T-helper 1 cell (primary cell): Measurements from ENCODE around the gene C3orf20.
A peak's percentile ranks its signal among the peaks of the same experiment; 100 is the strongest.

Experiments
- DNase-seq, 5 donors: peaks; one replicate each; pipeline ENCODE4 v3.0.0-alpha.2; 2012 to 2020
- total RNA-seq, 4 donors: gene quantifications; one replicate each; lab custom pipeline; 2026; lab: John Stamatoyannopoulos, UW

The C3orf20 gene
- total RNA-seq: 0 to 1.3 (median 1.0) reads per million in 4 donors

DNA sequence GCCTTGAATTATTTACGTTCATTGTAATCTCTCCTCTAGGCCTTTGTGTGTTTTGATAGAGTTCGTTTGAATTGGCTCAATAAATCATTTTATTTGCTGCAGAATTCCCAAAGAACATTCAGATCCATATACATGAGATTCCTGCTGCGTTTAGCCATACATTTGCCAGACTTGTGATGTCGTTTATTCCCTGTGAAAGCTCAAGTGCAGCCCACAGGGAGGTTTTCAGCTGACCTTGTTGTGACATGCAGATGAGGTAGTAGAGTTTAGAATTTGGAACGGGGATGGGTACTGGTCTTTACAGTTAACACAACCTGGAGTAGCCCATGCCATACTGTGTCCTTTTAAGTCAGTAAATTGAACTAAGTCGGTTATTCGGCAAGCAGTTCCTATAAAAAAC is at the start of gene C3orf20:
Gene C3orf20 (plus strand): TSS at position 301 of the 400 bp plus-strand sequence. CDS start 7,573 bp downstream, outside the sequence.
- no peak for DNase-seq

DNA sequence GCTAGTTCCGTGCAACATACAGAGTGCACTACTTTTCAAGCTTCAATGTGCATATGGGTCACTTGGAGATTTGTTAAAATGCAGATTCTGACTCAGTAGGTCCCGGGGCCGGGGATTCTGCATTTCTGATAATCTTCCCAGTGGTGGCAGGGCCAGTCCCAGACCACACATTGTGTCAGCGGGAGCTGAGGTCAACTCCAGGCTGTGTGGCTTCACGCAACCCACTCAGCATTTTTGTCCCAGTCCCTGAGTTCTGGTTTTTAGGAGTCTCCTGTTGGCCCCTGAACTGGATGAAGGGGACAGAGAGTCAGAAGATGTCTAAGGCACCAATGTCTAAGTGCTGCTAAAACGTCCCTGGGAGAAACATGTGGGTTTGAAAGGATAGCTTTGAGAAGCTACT is 49.5 kb upstream of the C3orf20 start:
- DNase-seq: no peak

DNA sequence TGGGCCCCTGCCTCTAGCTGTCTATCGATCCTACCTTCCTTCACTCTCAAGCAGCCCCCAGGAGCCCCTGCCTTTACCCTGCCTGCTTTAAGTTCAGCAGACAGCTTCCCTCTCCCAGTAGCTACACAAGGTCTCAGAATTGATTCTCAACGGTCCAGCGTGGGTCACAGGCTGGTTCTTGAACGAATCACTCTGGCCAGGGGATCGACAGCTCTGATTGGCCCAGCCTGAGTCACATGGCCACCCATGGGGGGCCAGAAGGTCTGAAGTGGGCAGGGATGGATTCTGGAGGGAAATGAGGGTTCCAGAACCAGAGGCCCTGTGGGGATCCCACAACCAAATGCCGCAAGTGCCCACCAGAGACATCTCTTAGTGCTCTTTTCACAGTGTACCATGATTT is 47.1 kb upstream of the C3orf20 start:
- DNase-seq: no peak

DNA sequence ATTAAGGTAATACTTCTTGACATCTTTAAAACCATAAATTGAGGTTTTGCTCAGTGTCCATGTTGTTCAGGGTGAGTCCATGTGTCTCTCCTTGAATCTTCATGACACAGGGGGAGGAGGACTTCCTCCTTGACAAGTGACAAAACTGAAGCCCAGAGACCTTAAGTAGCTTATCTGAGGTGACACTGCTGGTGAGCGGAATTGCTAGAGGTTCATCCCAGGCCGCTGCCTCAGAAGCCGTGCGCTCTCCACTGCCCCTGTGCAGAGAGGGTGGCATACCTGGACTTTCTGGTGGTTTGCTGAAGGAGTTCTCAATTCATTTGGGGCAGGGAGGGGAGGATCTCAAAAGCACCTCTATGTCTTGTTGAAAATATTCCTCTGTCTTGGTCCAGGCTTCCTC is 46.5 kb upstream of the C3orf20 start:
- no peak for DNase-seq

DNA sequence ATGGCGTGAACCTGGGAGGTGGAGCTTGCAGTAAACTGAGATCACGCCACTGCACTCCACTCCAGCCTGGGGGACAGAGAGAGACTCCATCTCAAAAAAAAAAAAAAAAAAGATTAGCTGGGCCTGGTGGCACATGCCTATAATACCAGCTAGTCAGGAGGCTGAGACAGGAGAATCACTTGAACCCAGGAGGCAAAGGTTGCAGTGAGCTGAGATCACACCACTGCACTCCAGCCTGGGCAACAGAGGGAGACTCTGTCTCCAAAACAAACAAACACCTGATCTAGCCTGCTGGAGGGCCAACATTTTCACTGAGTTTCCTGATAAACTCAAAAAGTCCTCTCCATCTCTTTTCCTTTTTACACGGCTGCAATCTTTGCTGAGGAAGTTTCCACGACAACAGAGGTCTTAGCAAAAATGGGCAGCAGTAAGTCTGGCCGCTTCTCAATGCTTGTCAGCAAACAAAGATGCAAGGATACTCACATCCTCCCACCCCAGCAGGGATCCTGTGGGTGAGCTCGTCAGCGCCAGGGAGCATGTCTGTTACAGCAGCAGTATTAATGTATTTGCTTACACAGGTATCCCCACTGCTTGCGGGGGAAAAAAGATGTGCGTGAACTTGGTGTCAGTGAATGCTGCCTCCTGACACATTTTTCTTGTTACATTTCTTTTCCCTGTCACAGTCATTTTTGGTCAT is 44.4 kb upstream of the C3orf20 start:
- DNase-seq: no peak

DNA sequence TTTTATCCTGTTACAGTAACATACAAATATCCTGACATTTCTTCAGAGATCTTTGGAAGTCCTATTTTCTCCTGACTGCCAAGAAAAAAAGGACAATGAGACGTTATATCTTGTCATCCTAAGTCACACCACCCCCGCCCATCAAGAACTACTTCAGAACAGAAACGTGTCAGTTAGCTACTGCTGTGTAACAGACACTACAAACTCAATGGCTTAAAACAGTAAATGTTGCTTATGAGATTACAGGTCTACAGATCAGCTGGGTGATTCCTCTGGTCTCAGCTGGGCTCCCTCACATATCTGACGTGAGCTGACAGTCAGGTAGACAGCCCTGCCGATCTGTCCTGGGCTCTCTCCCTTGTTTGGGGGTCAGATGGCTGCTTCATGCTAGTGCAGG is 43.8 kb upstream of the C3orf20 start:
- no peak for DNase-seq

DNA sequence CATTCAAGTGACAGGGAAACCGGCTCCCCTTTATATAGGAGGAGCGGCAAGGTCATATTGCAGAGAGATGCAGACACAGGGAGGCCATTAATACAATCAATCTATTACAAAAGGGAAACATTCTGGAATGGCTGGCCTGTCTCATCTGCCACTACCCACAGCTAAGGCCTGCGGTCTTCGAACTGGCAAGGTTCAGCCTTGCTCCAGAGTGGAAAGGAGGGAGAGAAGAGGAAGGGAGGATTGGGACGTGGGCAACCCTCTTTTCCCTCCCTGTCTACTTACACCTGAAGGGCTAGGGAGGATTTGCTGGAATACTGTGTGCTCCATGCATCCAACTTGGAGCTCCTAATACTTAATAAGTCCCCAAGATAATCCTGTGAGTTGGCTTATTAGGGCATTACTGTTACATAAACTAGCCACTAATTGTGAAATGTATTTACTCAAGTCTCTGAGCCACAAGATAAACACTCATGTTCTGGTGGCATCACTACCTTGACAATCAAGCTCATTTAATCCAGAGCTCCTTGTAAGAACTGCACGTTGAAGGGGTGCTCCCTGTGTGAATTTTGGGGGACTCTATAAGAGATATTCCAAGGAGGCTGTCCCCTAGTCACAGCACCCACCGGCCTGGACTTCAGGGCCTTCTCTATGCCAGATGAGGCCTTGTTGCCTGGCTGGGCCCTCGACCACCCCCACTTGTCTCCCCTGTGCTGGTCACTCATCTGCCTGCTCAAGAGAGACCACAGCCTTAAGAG is 43.1 kb upstream of the C3orf20 start:
- no peak for DNase-seq

DNA sequence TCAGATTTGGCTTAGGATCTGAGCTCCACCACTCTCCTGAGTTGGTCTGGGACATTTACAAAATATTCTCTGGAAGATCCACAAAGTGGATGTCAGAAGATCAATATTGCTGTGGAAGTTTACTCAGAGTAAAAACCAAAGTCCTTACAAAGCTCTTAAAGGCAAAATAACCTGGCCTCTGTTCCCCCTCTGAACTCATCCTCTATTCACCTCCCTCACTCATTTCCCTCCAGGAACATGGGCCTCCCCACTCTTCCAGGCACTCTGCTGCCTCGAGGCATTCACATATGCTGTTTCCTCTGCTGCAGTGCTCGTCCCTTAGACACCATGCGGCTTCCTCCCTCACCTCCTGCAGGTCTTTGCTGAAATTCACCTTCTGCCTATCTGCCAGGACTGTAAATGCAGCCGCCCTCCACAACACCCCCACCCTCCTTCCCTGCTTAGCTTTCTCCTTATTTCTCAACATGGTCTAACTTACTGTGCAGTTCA is 42.5 kb upstream of the C3orf20 start:
- DNase-seq: no peak

DNA sequence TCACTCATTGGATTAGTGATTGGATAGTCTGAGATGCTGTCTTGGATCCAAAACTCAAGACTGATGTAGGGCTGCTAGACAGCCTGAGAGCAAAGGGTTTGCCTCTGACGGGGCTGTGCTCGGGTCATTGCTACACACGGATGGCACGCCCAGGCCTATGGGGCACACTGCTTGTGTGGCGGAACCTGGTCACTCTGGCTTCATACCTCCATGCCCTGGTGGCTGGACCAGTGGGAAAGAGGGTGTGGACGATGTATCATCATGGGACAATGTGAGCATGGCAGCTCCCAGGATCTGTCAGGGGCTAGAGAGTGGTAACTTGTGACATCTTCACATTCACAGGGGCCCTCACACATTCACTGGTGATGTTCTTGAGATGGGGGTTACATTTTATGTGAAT is 41.5 kb upstream of the C3orf20 start:
- no peak for DNase-seq

DNA sequence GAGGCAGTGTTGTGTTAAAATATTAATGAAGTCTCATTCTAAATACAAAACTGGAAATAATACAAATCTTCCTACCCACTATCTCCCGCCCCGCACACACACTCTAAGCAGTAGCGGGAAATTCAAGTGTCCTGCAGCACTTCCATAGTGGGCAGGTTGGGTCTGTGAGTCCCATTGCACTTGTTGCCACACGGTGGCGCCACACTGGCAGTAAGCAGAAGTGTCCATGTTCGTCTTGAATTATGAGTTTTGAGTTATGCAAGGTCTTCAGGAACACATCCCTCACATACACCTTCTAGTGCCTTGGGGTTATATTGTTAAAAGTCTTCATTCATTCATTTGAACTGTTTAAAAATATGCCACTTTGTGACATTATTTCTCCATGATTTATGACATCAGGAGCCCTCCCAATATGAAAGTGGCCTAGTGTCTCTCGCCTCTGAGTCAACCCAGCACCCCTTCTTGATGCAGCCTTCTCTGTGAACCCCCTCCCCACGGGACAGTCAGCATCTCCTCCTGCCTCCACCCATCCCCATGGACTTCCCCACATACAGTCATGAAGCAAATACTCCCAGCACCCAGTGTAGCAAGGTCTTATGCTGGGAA is 41.0 kb upstream of the C3orf20 start:
- DNase-seq: peak; percentile 20 to 53 (median 49)

DNA sequence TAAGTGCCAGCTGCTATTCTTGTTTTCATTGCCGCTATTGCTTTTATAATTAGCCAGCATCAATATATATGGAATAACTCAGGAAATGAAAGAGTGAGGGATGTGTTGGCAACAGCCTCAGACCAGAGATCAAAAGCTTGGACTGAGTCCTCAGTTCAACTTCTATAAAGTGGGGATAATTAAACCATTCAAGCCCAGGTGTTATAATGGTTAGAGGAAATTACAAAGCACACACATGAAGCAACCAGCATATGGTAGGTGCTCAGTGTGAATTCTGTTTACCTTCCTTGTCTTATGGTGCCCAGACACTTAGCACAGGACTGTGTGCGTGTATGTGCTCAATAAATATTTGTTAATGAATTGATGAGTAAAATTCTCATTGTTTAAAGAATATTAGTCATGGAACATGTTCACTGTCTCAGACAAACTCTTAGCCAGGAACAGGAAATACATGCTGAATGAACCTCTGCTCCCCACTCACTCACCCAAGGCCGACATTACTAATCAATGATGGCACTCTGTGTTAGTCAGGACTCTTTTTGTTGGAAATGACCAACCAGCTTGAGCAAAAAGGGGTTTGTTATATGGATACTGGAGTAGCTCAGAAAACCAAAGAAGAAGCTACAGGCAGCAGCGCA is 40.1 kb upstream of the C3orf20 start:
- no peak for DNase-seq

DNA sequence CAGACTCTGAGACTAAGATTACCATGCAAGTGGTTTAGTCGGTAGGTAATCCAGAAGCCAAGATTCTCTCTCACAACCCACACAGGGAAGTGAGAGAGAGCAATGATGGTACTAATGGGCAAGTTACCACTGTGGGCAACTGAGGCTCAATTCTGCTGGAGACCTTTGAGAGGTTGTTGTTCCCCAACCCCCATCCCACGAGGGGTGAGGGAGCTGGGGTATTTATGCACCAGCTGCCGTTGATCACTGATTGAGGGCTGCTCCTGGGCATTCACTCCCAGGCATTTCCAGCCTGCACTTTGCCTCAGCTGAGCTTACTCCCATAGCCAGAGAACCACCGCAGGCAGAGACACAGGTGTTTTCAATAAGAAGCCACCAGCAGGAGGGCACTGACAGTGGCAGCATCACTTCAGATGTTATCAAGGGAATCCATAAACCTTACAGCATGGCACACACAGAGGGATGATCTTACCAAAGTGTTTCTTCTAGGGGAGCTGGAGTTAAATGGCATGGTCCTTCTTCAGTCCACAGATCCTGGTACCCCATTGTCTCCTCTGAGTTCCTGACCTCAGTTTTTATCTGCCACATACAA is 38.3 kb upstream of the C3orf20 start:
- no peak for DNase-seq

DNA sequence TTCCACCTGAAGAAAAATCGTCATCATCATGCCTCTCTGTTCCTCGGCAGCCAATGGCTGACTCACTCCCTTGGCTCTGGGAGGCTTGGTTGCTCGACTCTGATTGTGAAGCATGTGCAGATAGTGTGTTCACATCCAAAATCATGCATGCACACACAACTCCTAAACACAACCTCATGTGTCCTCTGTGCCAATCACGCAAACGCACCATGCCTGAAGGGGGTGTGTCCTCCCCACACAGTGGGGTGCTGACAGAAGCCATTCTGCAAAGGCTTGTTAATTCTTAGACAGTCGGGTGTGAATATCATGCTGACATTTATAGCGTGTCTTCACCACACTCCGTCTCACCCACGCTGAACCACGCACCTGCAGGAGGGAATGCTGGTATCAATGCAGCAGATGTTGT is 34.8 kb upstream of the C3orf20 start:
- DNase-seq: no peak

DNA sequence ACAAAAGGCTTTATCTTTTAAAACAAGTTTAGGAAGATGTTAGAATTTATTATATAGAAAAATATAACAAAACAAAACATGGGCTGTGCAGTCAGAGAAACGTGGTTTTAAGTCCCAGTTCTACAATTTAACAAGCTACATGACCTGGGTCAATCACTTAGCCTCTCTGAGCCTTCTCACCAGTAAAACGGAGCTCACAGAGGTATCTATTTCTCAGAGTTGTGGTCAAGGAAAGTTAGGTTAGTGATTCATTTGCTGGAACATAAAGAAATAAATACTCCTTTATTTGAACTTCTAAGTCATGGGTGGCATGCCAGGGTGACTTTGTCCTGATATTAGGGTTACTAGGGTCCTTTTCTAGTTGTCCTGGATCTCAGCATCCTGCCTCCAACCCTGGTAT is 34.2 kb upstream of the C3orf20 start:
- DNase-seq: no peak

DNA sequence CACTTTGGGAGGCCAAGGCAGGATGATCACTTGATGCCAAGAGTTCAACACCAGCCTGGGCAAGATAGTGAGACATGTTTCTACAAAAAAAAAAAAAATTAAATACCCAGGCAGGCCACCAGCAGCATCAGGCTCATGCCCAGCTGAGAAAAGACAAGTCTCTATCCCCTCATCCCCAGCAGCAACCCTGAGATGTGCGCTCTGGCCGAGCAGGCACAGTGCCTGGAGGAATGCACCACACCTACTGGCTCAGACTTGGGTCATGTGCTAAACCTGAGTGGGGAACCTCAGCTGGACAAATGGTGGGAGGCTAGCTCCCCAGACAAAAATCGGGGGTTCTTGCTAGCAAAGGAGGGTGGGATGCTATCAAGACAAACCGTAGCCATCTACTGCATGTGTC is 33.6 kb upstream of the C3orf20 start:
- DNase-seq: no peak

DNA sequence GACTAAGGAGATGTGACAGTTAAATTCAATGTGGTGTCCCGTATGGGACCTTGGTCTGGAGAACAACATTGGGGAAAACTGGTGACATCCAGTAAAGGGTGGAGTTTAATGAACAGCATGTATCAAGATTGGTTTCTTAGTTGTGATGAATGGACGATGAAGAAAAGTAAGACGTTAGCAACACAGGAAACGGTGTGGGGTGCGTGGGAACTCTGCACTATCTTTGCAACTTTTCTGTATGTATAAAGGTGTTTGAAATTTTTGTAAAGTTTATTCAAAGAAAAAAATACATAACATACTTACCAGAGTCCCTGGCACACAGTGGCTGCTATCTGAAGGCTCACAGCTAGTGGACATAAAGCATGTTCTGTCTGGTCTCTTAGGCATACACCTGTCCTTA is 29.5 kb upstream of the C3orf20 start:
- DNase-seq: no peak

DNA sequence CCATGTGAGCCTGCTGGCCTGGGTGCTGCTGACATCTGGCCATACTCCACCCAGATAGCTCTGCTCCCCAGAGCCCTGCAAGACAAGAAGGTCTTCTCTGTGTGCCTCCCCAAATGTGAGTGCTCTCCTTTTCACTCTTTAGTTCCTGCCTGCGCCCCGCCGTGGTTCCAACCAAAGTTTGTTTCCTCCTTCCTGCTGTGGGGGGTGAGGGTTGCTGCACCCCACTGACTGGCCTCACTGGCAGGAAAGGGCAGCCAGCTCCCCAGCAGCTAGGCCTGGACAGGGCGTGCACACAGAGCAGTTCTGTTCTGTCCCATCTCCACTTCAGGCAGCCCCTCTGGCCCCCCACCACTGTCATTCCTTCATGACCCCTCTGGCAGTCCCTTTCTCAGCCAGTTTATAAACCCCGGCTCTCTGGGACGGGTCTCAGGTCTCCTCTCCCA is 28.8 kb upstream of the C3orf20 start:
- DNase-seq: no peak

DNA sequence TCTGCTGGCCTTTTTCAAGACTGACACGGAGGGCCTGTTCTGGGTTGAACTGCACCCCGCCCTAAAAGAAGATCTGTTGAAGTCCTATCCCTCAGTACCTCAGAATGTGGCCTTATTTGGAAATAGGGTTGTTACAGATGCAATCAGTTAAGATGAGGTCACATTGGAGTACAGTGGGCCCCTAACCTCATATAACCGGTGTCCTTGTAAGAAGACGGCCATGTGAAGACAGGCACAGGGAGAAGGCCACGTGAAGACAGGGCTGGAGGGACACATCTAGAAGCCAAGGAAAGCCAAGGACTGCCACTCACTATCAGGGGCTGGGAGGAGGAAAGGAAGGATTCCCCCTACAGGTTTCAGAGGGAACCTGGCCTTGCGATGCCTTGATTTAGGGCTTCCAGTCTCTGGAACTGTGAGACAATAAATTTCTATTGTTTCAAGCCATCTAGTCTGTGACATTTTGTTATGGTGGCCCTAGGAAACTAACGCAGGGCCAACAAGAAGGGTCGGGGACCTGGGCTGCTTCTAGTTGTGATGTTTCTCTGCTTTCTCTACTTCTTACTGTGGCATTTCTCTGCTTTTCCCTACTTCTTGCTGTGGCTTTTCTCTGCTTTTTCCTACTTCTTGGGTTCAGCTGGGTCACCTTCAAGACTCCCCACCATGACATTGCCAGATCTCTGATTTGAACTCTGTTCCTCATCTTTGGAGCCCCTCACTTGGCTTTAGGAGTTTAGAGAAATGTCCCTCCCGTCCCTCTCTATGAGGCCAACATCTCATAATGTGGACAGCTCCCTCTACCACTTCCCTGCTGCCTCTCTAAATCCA is 28.1 kb upstream of the C3orf20 start:
- DNase-seq: no peak

DNA sequence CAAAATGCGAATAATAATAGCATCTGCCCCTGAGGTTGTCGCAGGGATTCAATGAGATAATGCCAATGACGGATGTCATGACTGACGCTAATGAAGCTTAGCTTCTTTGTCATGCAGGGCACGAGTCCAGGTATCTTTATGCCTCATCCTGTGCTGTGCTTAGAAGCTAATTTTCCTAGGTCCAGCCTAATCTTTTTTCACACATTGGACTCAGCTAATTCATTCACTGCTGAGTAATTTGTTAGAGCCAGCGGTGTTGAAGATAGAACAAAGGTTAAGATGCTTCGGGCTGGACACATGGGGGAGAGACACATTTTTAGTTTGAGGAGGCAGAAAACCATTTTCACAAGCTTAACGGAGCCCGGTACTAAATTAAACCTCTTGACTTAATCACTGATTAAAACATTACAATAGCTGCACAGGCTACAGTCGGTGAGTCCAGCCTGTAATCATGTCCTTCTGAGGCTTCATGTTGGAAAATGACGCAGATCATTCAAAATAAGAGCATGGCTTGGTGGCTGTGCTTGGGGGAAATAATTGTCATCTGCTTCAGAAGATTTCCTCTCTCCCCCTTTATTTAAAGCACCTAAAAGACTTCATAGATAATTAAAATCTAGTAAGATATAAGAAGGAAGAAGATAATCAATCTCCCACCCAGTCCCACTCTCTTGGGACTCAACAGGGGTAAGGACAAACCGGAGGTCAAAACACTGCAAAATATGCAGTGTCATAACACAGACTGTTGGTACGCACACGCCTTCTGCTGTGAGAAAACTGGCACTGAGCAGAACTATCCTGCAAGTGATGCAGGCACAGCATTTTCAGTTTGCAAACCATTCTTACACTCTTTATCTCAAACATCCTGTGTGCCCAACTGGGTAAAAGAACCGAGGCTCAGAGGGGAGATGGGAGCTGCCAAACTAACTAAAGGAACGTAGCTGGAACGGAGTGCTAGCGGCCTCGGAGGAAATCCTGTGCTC is 26.7 kb upstream of the C3orf20 start:
- DNase-seq: no peak

DNA sequence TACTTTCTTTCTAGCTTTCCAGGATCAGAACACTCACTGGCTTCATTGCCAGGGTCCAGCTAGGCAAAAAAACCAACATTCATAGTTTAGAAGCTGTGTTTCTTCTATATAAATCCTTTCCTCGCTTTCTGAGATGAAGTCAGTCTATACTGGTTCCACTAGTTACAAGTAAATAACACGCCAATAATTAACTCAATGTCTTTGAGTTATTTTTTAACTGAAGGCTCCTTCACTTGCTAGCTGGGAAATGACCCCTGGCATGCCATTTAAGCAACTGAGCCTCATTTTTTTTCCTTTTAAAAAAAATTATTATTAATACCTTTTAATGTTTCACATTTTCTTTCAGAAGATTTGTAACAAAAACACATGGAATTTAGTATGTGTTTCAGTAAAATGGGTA is 25.5 kb upstream of the C3orf20 start:
- no peak for DNase-seq

DNA sequence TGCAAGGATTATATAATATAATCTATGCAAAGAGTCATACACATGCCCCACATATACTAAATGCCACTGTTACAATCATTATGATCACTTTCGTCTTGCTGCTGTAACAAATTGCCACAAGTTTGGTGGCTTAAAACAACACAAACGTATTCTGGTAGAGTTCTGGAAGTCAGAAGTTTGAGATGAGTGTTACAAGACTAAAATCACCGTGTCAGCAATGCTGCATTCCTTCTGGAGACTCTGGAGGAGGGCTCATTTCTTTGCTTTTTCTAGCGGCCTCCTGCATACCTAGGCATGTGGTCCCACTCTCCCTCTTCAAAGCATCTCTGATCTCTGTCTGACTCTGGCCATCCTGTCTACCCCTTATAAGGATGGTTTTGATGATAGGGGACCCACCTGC is 24.7 kb upstream of the C3orf20 start:
- DNase-seq: no peak
